ENCODE results near the gene EVX2.

EVX2 gene

GRCh38 chr2:176072951-176073904, 10.5 kb downstream of the EVX2 start:
- Histone ChIP-seq H3K4me3 (ENCODE audit: severe bottlenecking) (no peak overlapping the region), H3K27me3 (ENCODE audit: insufficient read depth, poor library complexity, severe bottlenecking) (peaks cover 39% of the 10 kb centered on the region), H3K36me3 (ENCODE audit: low read depth) (no peaks in the 10 kb centered on the region)

GRCh38 chr2:176072292-176072669, 11.5 kb downstream of the EVX2 start:
- DNase-seq (ENCODE audit: low spot score) (no peak), ATAC-seq (ENCODE audit: low read depth) (no peak)
- H3K4me3 ChIP-seq (ENCODE audit: severe bottlenecking) = no peak overlapping the region
- no peaks in the 10 kb centered on the region for H3K9me3 ChIP-seq (ENCODE audit: severe bottlenecking)
- H3K36me3 ChIP-seq (ENCODE audit: low read depth) = no peaks in the 10 kb centered on the region
- TF ChIP-seq CTCF (IDR thresholded peaks at IDR 0.05; ENCODE audit: poor library complexity, severe bottlenecking) = no peak
- no peaks in the 10 kb centered on the region for H3K4me1 ChIP-seq (ENCODE audit: insufficient read depth, poor library complexity, severe bottlenecking)
- peaks cover 29% of the 10 kb centered on the region for H3K27me3 ChIP-seq (ENCODE audit: insufficient read depth, poor library complexity, severe bottlenecking)
- no peak overlapping the region for H3K27ac ChIP-seq (ENCODE audit: poor library complexity, severe bottlenecking)

More at GRCh38 chr2:176072951-176073904, 10.5 kb downstream of the EVX2 start:
- H3K9me3 ChIP-seq (ENCODE audit: severe bottlenecking) = no peaks in the 10 kb centered on the region
- ATAC-seq (ENCODE audit: low read depth) = no peak
- H3K27ac ChIP-seq (ENCODE audit: poor library complexity, severe bottlenecking) = no peak overlapping the region
- no peak for DNase-seq (ENCODE audit: low spot score)
- TF ChIP-seq CTCF (IDR thresholded peaks at IDR 0.05; ENCODE audit: poor library complexity, severe bottlenecking) = no peak
- no peaks in the 10 kb centered on the region for H3K4me1 ChIP-seq (ENCODE audit: insufficient read depth, poor library complexity, severe bottlenecking)

- no peak for DNase-seq (ENCODE audit: low spot score)
- Histone ChIP-seq H3K9me3 (ENCODE audit: severe bottlenecking) (no peaks in the 10 kb centered on the region), H3K4me1 (ENCODE audit: insufficient read depth, poor library complexity, severe bottlenecking) (no peaks in the 10 kb centered on the region), H3K27me3 (ENCODE audit: insufficient read depth, poor library complexity, severe bottlenecking) (peaks cover 24% of the 10 kb centered on the region), H3K4me3 (ENCODE audit: severe bottlenecking) (no peak overlapping the region), H3K36me3 (ENCODE audit: low read depth) (no peaks in the 10 kb centered on the region), H3K27ac (ENCODE audit: poor library complexity, severe bottlenecking) (no peak overlapping the region)
- TF ChIP-seq CTCF (IDR thresholded peaks at IDR 0.05; ENCODE audit: poor library complexity, severe bottlenecking) = no peak
- ATAC-seq (ENCODE audit: low read depth) = no peak
Observed at GRCh38 chr2:176071330-176072291, 12.2 kb downstream of the EVX2 start.

- Histone ChIP-seq H3K9me3 (ENCODE audit: severe bottlenecking) (no peaks in the 10 kb centered on the region), H3K27me3 (ENCODE audit: insufficient read depth, poor library complexity, severe bottlenecking) (peaks cover 6% of the 10 kb centered on the region), H3K36me3 (ENCODE audit: low read depth) (no peaks in the 10 kb centered on the region), H3K4me1 (ENCODE audit: insufficient read depth, poor library complexity, severe bottlenecking) (no peaks in the 10 kb centered on the region), H3K4me3 (ENCODE audit: severe bottlenecking) (no peak overlapping the region), H3K27ac (ENCODE audit: poor library complexity, severe bottlenecking) (no peak overlapping the region)
- DNase-seq (ENCODE audit: low spot score) (no peak), ATAC-seq (ENCODE audit: low read depth) (no peak)
- TF ChIP-seq CTCF (IDR thresholded peaks at IDR 0.05; ENCODE audit: poor library complexity, severe bottlenecking) = no peak
Observed at GRCh38 chr2:176068419-176068832, 15.3 kb downstream of the EVX2 start.

Measured in RWPE2 (cell line).